Brain microvascular endothelial cell (primary cell): ENCODE results near the gene MTX1.

ENCODE experiments used
- DNase-seq: peaks from one replicate; pipeline ENCODE4 v3.0.0-alpha.2; 2020
- H3K27ac ChIP-seq: fragments of 250-450 bp; sonication (Bioruptor Pico); 2 replicates; pipeline ENCODE4 v1.5.1; 2020; ENCODE audit warnings: mild to moderate bottlenecking, moderate library complexity
- H3K27me3 ChIP-seq: fragments of 250-450 bp; sonication (Bioruptor Pico); replicated peaks from 2 replicates; pipeline ENCODE4 v1.5.1; 2020; ENCODE audit warnings: mild to moderate bottlenecking
- H3K36me3 ChIP-seq: fragments of 250-450 bp; sonication (Bioruptor Pico); replicated peaks from 2 replicates; pipeline ENCODE4 v1.5.1; 2020; ENCODE audit warnings: mild to moderate bottlenecking
- H3K4me3 ChIP-seq: 2 replicates; pipeline ENCODE4 v1.5.1; 2011; ENCODE audit warnings: low read depth, mild to moderate bottlenecking, control low read depth, low read length, moderate library complexity
- in situ Hi-C: cut with HindIII; loops from 2 replicates; pipeline ENCODE4 v1.10.0; 2017; ENCODE audit warnings: low sequenced_read_pairs, low pct_ligation_motif_present
- TF ChIP-seq, protein P1 (sequence below): IDR thresholded peaks from 2 replicates; pipeline ENCODE4 v1.5.1; 2011; ENCODE audit warnings: low read depth, mild to moderate bottlenecking, moderate library complexity, low read length, control low read depth, inconsistent platforms; ENCODE audit errors: missing control alignments

The MTX1 gene

DNA sequence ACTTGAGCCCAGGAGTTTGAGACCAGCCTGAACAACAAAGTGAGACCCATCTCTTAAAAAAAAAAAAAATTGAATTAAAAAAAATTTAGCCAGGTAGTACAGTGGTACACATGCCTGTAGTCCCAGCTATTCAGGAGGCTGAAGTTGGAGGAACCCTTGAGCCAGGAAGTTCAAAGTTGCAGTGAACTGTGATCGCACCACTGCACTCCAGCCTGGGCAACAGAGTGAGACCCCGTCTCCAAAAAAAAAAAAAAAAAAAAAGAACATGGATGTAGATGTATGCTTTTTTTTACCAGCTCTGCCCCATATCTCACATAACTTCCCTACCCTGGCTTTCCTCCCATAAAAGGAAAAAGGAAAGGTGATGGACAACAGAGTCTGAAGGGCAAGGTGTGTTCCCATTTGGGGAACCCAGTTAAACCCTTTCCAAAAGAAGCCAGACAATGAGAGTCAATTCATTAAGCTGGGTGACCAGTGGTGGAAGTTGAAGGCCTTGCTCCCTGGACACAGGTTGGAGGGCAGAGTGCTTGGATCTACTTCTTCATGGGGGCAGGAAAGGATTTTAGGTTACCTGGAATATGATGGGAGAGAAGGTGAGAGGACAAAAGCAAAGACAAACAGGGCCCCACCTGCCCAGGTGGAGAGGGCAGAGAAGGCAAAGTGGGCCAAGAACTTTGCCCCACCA lies 38.3 kb upstream of the MTX1 start:
- no peaks in the 10 kb centered on the region for H3K27me3 ChIP-seq
- no peak for DNase-seq
- H3K36me3 ChIP-seq: peaks cover 7% of the 10 kb centered on the region
- no peak overlapping the region for H3K4me3 ChIP-seq
- in situ Hi-C loops: no loop called here
- no peak overlapping the region for H3K27ac ChIP-seq
- TF ChIP-seq, protein P1, sequence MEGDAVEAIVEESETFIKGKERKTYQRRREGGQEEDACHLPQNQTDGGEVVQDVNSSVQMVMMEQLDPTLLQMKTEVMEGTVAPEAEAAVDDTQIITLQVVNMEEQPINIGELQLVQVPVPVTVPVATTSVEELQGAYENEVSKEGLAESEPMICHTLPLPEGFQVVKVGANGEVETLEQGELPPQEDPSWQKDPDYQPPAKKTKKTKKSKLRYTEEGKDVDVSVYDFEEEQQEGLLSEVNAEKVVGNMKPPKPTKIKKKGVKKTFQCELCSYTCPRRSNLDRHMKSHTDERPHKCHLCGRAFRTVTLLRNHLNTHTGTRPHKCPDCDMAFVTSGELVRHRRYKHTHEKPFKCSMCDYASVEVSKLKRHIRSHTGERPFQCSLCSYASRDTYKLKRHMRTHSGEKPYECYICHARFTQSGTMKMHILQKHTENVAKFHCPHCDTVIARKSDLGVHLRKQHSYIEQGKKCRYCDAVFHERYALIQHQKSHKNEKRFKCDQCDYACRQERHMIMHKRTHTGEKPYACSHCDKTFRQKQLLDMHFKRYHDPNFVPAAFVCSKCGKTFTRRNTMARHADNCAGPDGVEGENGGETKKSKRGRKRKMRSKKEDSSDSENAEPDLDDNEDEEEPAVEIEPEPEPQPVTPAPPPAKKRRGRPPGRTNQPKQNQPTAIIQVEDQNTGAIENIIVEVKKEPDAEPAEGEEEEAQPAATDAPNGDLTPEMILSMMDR: no peak

DNA sequence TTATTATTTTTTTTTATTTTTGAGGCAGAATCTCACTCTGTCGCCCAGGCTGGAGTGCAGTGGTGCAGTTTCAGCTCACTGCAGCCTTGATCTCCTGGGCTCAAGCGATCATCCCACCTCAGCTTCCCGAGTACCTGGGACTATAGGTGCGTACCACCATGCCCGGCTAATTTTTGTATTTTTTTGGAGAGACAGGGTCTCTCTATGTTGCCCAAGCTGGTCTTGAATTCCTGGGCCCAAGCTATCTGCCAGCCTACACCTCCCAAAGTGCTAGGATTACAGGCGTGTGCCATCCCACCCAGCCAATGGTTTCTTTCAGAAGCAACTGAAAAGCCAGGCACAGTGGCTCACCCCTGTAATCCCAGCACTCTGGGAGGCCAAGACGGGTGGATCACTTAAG lies 37.7 kb upstream of the MTX1 start:
- DNase-seq: no peak
- TF ChIP-seq, protein P1: no peak

DNA sequence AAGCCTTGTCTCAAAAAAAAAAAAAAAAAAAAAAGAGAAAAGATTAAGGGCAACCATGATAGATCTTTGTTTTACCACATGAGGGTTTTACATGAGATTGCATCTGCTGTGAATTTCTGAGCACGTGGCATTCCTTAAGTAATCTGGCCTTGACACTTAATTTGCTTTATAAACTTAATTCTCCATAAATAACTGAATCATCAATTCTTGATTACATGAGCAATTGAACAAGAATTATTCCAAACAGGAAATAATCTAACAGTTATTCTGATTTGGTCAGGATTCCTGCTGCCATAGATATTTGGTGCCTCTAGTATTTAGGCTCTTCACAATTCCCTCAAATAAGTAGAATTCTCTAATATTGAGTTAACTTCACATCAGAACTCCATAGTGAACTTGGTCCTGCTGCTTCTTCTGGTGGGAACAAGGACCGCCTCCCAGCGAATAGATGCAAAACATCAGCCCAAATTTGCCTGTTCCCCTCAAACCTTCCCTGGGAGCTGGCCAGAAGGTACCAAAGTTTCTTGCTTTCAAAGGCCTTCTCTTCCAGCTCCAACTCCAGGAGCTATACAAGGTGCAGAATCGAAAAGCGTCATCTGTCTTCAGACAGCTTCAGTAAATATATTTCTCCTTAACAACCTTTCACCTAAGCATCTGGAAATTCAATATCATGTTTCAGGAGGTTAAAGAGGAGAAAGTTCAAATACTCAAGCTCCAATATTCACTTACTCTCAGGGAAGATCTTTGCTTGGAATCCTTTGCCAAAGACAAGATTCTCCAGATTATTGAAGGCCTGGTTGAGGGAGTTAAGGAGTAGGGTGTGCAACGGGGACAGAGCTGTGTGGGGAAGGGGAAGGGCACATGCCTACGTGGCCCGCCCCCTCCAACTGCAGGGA lies 36.4 kb upstream of the MTX1 start:
- Histone ChIP-seq H3K27me3 (no peaks in the 10 kb centered on the region), H3K36me3 (peaks cover 12% of the 10 kb centered on the region), H3K27ac (peak overlapping the region; percentile 90), H3K4me3 (peak overlapping the region; percentile 96)
- in situ Hi-C loops: no loop called here
- TF ChIP-seq, protein P1: no peak
- no peak for DNase-seq

More for the DNA sequence above, 37.7 kb upstream of the MTX1 start:
- no peaks in the 10 kb centered on the region for H3K27me3 ChIP-seq
- peaks cover 7% of the 10 kb centered on the region for H3K36me3 ChIP-seq
- in situ Hi-C loops: no loop called here
- H3K27ac ChIP-seq: no peak overlapping the region
- no peak overlapping the region for H3K4me3 ChIP-seq

DNA sequence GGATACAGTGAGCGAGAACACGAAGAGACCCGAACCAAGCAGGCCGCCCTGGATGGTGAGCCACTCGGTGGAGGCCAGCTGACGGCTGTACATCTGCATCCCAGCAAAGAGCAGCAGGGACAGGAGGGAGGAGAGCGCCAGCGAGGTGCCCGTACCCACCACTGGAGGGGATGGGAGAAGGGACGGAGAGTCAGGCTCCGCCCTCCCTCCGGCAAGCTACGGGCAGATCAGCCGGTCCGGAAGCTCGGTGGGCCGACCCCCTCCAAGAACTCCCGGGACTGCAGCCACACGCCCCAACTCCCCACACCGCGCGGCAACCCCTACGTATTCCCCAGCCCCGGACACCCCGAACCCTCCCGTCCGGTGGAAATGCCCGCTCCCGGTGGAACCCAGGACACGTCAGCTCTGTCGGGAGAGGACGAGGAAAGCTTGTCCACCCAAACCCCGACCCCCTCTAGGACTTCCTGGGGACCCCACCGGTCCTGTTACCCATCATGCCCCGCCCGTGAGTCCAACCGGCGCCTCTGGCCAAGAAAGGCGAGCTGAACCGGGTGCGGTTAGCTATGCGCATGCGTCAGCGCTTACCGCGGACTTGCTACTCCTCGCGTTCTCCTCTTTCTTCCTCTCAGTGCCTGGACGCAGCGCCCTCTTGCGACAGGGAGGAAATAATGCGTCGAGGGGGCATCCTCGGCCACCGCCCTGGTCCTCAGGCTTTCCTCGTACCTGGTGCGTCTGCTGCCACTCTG lies 35.6 kb upstream of the MTX1 start, which contains the start of gene KRTCAP2:
Gene KRTCAP2 (minus strand): TSS at position 573 of the 746 bp plus-strand sequence. CDS start 80 bp downstream, at position 493.
- H3K36me3 ChIP-seq: peaks cover 19% of the 10 kb centered on the region
- TF ChIP-seq, protein P1: peak; percentile 96
- H3K4me3 ChIP-seq: peak within 1 kb of the TSS; percentile 96
- H3K27me3 ChIP-seq: no peaks in the 10 kb centered on the region
- in situ Hi-C loops: no loop called here
- H3K27ac ChIP-seq: peak within 1 kb of the TSS; percentile 90
- peak; percentile 95 for DNase-seq

DNA sequence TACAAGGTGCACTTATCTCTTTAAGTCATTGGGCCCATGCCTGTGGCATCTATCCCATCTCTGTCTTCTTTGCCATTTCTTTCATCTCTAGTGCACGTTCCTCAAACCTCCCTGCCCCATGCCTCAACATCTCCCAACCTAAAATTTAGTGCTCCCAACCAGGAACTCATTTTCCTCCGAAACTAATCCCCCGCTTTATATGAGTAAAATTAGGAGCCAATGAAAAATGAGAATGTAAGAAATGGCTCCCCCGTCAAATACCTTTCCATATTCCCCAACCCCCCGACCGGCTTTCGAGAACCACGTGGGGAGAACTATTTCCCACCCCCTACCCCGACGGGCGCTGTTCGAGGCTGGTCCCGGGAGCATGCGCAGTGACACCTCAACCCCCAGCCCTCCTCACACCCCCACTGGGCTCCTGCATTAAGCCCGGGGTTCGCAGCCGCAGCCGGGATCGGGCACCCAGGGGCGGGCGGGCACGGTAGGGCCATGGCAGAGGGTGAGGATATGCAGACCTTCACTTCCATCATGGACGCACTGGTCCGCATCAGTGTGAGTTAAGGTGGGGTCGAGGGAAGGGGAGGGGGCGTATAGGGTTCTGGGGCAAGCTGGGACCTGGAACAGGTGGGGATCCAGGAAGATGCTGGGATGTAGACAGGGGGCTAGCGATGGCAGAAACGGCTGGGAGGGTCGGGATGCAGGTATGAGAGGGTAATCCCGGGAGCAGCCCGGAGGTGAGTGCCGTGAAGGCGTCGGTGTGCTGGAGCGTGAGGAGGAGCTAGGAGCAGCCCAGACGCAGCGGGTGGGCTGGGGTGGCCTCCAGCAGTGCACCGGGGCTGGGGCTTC lies 34.8 kb upstream of the MTX1 start, which contains the start of gene TRIM46:
Gene TRIM46 (plus strand): TSS at position 372 of the 846 bp plus-strand sequence. CDS start 118 bp downstream, at position 490.
- in situ Hi-C loops: no loop called here
- DNase-seq: peak; percentile 49
- Histone ChIP-seq H3K27ac (peak within 1 kb of the TSS; percentile 90), H3K4me3 (peak within 1 kb of the TSS; percentile 96), H3K27me3 (no peaks in the 10 kb centered on the region), H3K36me3 (peaks cover 23% of the 10 kb centered on the region)
- TF ChIP-seq, protein P1: no peak
